Epithelial cell of esophagus (primary cell): Measurements from ENCODE around the gene AKNAD1.

Source experiments
- DNase-seq: peaks from one replicate; pipeline ENCODE4 v3.0.0; 2010; ENCODE audit warnings: low read depth
- H3K4me3 ChIP-seq: 2 replicates; pipeline ENCODE4 v1.5.1; 2011; ENCODE audit warnings: mild to moderate bottlenecking, low read length, control low read depth
- CTCF ChIP-seq: IDR thresholded peaks from 2 replicates; pipeline ENCODE4 v1.5.1; 2011; ENCODE audit warnings: low read depth, mild to moderate bottlenecking, low read length, control low read depth, inconsistent platforms; ENCODE audit not compliant: insufficient read depth; ENCODE audit errors: missing control alignments

Gene AKNAD1

GRCh38 chr1:108889706-108890384, 33.0 kb upstream of the AKNAD1 start:
- peak overlapping the region; percentile 18 for H3K4me3 ChIP-seq
- DNase-seq: no peak
- no peak for TF ChIP-seq CTCF

GRCh38 chr1:108889006-108889645, 32.2 kb upstream of the AKNAD1 start:
- peak overlapping the region; percentile 18 for H3K4me3 ChIP-seq
- DNase-seq: peak; percentile 38

GRCh38 chr1:108886292-108886691, 29.4 kb upstream of the AKNAD1 start:
- no peak overlapping the region for H3K4me3 ChIP-seq
- no peak for TF ChIP-seq CTCF
- no peak for DNase-seq

- H3K4me3 ChIP-seq: no peak overlapping the region
- TF ChIP-seq CTCF: no peak
- no peak for DNase-seq
Measured at GRCh38 chr1:108884968-108885367, 28.1 kb upstream of the AKNAD1 start.

- DNase-seq: no peak
- no peak overlapping the region for H3K4me3 ChIP-seq
- no peak for TF ChIP-seq CTCF
Measured at GRCh38 chr1:108882837-108883236, 25.9 kb upstream of the AKNAD1 start.

GRCh38 chr1:108881369-108881768, 24.5 kb upstream of the AKNAD1 start:
- TF ChIP-seq CTCF: no peak
- peak overlapping the region; percentile 76 for H3K4me3 ChIP-seq
- peak; percentile 80 for DNase-seq

- peak overlapping the region; percentile 76 for H3K4me3 ChIP-seq
- peak; percentile 21 for TF ChIP-seq CTCF
- DNase-seq: peak; percentile 64
Measured at GRCh38 chr1:108880850-108881249, 24.0 kb upstream of the AKNAD1 start.
